ENCODE results near the gene MYH16.
"Not testable (repeated sequence)": the region's sequence is repeated elsewhere in the genome, so short reads cannot be mapped to it uniquely, and the experiment has no call there.

MYH16 gene

DNA sequence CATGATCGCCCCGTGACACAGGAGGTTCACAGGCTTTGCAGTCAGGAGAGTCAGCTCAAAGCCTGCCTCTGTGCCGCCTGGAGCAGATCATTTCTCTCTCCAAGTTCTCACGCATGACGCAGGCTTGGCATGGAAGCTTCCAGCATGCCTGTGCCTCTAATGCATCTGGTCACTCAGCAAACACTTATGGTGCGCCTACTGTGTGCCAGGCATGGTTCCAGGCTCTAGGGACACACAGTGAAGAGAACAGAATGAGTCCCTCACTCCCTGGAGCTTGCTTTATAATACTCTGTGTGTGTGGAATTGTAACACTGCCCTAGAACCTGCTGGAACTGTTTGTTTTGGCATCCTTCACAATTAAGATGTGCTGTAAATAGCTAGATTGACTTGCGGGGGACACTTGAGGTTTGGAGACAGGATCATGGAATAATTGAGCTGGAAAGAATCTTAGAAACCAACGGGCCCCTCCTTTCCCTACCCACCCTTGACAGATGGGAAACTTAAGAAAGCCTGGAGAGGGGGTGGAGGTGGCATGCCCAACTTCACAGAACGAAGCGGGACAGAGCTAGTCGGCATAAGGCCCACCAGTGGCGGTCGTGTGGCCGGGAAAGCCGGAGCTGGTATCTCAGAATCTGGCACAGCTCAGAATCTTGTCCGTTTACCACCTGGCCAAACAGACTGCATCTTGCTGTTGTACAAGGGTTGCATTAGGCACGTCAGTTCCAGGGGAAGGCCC is 4.6 kb upstream of the MYH16 start:
- Mint-ChIP-seq H3K4me1 (ENCODE audit: low read depth in 2 of 2) (no peaks in the 10 kb centered on the region), H3K36me3 (ENCODE audit: insufficient read depth) (peaks cover 3% of the 10 kb centered on the region), H3K27ac (no peak overlapping the region), H3K4me3 (no peak overlapping the region), H3K27me3 (peaks cover 11 to 40% of the 10 kb centered on the region in 2 donors), H3K9me3 (no peaks in the 10 kb centered on the region)
- DNase-seq, result no peak
- ATAC-seq (replicated peaks), result no peak

DNA sequence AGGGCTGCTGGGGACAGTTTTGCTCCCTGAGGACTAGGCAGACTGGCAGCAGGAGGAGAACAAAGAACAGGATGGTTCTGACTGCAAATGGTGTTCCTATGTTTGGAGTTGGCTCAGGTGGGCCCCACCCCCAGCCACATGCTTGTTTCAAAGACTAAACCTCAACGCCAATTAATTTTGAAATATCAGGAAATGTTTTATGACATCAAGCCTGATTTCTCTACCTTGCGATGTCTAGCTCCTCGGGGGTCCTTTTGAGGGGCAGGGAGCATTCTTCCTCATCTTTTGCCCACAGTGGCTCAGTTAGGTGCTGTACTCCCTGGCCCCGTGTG is 4.1 kb upstream of the MYH16 start:
- Mint-ChIP-seq H3K36me3 (ENCODE audit: insufficient read depth) (peaks cover 3% of the 10 kb centered on the region), H3K4me3 (no peak overlapping the region), H3K27ac (no peak overlapping the region), H3K27me3 (peaks cover 11 to 35% of the 10 kb centered on the region in 2 donors), H3K9me3 (no peaks in the 10 kb centered on the region), H3K4me1 (ENCODE audit: low read depth in 2 of 2) (peaks cover 0 to under 1% of the 10 kb centered on the region in 2 donors)
- ATAC-seq (replicated peaks) (no peak), DNase-seq (no peak)

DNA sequence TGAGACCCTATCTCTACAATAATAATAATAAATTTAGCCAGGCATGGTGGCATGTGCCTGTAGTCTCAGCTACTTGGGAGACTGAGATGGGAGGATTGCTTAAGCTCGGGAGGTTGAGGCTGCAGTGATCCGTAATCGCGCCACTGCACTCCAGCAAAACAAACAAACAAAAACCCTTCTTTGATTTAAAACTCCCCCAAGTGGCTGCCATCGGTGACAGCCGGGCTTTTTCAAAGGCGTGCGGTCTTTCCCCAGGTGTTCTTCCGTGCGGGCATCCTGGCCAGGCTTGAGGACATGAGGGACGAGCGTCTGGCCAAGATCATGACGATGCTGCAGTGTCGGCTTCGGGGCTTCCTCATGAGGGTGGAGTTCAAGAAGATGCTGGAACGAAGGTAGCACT is 1.9 kb upstream of the MYH16 start:
- no peak for ATAC-seq (replicated peaks)
- Mint-ChIP-seq H3K27me3 (peaks cover 11 to 25% of the 10 kb centered on the region in 2 donors), H3K27ac (no peak overlapping the region), H3K4me3 (no peak overlapping the region), H3K4me1 (ENCODE audit: low read depth in 2 of 2) (peaks cover 2 to 5% of the 10 kb centered on the region in 2 donors), H3K36me3 (ENCODE audit: insufficient read depth) (no peaks in the 10 kb centered on the region), H3K9me3 (no peaks in the 10 kb centered on the region)
- DNase-seq, result no peak

DNA sequence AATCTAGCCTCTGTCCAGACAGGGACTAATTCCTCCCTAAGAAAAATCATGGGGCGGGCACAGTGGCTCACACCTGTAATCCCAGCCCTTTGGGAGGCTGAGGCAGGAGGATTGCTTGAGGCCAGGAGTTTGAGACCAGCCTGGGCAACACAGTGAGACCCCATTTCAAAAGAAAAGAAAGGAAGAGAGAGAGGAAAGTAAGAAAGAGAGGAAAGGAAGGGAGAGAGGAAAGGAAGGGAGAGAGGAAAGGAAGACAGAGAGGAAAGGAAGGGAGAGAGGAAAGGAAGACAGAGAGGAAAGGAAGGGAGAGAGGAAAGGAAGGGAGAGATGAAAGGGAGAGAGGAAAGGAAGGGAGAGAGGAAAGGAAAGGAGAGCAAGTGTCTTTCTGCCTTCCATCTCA is 922 bp downstream of the MYH16 start:
- not testable (repeated sequence) for H3K36me3 Mint-ChIP-seq (ENCODE audit: insufficient read depth); H3K9me3 Mint-ChIP-seq; H3K27ac Mint-ChIP-seq; H3K27me3 Mint-ChIP-seq; ATAC-seq (replicated peaks); H3K4me1 Mint-ChIP-seq (ENCODE audit: low read depth in 2 of 2); H3K4me3 Mint-ChIP-seq; DNase-seq

DNA sequence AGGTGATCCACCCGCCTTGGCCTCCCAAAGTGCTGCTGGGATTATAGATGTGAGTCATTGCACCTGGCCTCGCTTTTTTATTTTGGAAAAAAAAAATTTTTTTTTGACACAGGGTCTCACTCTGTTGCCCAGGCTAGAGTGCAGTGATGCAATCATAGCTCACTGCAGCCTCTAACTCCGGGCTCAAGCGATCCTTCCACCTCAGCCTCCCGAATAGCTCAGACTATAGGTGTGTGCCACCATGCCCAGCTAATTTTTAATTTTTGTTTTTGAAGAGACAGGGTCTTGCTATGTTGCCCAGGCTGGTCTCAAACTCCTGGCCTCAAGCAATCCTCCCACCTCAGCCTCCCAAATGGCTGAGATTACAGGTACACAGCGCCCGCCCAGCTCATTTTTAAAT is 2.3 kb downstream of the MYH16 start:
- H3K36me3 Mint-ChIP-seq (ENCODE audit: insufficient read depth); ATAC-seq (replicated peaks); H3K27ac Mint-ChIP-seq; DNase-seq; H3K4me3 Mint-ChIP-seq; H3K4me1 Mint-ChIP-seq (ENCODE audit: low read depth in 2 of 2); H3K9me3 Mint-ChIP-seq: not testable (repeated sequence)
- peaks cover 5 to 13% of the 10 kb centered on the region in 2 donors for H3K27me3 Mint-ChIP-seq

DNA sequence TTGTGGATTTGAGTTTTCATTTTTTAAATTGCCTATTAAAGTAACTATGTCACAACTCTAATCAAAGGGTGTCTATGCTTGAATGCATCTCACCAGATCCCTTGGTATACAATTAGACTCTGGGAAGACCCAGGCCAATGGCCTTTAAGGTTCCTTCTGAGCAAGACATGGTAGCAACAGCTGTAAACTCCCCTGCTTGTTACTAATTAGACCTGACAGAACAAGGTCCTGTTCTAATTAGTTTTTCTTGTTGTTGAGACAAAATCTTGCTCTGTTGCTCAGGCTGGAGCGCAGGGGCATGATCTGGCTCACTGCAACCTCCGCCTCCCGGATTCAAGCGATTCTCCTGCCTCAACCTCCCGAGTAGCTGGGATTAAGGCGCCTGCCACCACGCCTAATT is 2.9 kb downstream of the MYH16 start:
- Mint-ChIP-seq H3K4me1 (ENCODE audit: low read depth in 2 of 2) (peaks cover 2 to 5% of the 10 kb centered on the region in 2 donors), H3K27me3 (peaks cover 5 to 13% of the 10 kb centered on the region in 2 donors), H3K4me3 (no peak overlapping the region), H3K27ac (no peak overlapping the region), H3K9me3 (no peaks in the 10 kb centered on the region), H3K36me3 (ENCODE audit: insufficient read depth) (no peaks in the 10 kb centered on the region)
- DNase-seq, result no peak
- no peak for ATAC-seq (replicated peaks)

DNA sequence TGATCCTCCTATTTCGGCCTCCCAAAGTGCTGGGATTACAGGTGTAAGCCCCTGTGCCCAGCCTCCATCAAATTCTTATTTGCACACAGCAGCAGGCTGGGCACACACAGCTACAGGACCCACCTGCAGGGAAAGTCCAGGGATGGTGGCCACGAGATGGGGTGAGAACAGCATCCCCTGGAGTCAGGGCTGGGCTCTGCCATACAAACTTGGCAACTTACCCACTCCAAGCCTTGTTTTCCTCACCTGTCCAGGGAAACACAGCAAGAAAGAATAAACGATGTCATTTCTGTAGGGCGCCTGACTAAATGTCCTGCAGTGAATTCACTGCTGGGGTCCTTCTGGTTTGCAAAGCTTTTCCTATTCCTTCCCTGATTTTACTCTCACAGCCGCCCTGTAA is 5.5 kb downstream of the MYH16 start:
- Mint-ChIP-seq H3K36me3 (ENCODE audit: insufficient read depth) (no peaks in the 10 kb centered on the region), H3K27me3 (peaks cover 5 to 13% of the 10 kb centered on the region in 2 donors), H3K4me3 (no peak overlapping the region), H3K9me3 (no peaks in the 10 kb centered on the region), H3K4me1 (ENCODE audit: low read depth in 2 of 2) (peaks cover 2 to 5% of the 10 kb centered on the region in 2 donors), H3K27ac (no peak overlapping the region)
- DNase-seq (no peak), ATAC-seq (replicated peaks) (no peak)

DNA sequence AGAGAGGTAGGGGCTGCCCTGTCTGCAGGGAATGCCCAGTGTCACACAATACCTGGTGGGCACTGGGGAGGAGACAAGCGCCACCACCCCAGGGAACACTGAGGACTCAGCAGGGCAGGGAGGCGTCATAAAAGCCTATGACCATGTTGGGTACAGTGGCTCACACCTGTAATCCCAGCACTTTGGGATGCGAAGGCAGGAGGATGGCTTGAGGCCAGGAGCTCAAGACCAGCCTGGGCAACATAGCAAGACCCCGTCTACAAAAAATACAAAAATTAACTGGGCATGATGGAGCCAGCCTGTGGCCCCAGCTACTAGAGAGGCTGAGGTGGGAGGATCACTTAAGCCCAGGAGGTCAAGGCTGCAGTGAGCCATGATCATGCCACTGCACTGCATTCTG is 11.5 kb downstream of the MYH16 start:
- not testable (repeated sequence) for ATAC-seq (replicated peaks); H3K4me3 Mint-ChIP-seq; H3K27ac Mint-ChIP-seq; H3K36me3 Mint-ChIP-seq (ENCODE audit: insufficient read depth); H3K4me1 Mint-ChIP-seq (ENCODE audit: low read depth in 2 of 2); H3K9me3 Mint-ChIP-seq; DNase-seq
- H3K27me3 Mint-ChIP-seq, result peaks cover 5 to 32% of the 10 kb centered on the region in 2 donors

DNA sequence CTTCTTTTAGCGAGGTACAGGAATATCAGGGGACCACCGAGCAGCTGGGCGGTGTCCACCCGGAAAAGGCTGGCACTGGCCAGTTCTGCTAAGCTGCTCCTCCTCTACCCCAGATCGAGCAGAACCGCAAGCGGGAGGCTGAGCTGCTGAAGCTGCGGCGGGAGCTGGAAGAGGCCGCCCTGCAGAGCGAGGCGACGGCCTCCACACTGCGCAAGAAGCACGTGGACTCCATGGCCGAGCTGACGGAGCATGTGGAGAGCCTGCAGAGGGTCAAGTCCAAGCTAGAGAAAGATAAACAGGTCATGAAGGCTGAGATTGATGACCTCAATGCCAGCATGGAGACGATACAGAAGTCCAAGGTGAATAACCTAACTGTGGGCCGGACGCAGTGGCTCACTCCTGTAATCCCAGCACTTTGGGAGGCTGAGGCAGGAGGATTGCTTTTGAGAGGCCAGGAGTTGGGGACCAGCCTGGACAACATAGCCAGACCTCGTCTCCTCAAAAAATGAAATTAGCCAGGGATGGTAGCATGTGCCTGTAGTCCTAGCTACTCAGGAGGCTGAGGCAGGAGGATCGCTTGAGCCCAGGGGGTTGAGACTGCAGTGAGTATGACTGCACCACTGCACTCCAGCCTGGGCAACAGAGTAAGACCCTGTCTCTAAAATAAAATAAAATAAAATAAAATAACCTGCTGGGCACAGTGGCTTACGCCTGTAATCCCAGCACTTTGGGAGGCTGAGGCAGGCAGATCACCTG is 15.3 kb downstream of the MYH16 start:
- Mint-ChIP-seq H3K4me3 (no peak overlapping the region), H3K27ac (no peak overlapping the region), H3K9me3 (no peaks in the 10 kb centered on the region), H3K4me1 (ENCODE audit: low read depth in 2 of 2) (no peaks in the 10 kb centered on the region), H3K36me3 (ENCODE audit: insufficient read depth) (peaks cover 4% of the 10 kb centered on the region), H3K27me3 (peaks cover 0 to 25% of the 10 kb centered on the region in 2 donors)
- ATAC-seq (replicated peaks) (no peak), DNase-seq (no peak)

DNA sequence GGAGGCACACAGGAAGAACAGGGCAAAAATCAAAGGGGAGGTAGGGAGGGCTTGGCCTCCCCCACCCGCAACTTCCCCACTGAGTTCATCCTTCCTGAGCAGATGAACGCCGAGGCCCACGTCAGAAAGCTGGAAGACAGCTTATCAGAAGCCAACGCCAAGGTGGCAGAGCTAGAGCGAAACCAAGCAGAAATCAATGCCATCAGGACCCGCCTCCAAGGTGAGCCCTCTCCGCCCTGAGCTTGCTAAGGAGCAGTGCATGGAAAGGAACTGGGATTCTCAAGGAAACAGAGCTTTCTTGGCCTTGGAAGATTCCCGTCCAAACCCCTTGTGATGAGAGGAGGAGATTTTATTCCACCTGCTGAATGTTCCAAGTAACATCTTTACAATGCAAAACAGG is 16.5 kb downstream of the MYH16 start:
- Mint-ChIP-seq H3K27me3 (peaks cover 0 to 18% of the 10 kb centered on the region in 2 donors), H3K27ac (no peak overlapping the region), H3K4me3 (no peak overlapping the region), H3K4me1 (ENCODE audit: low read depth in 2 of 2) (no peaks in the 10 kb centered on the region), H3K36me3 (ENCODE audit: insufficient read depth) (peaks cover 4% of the 10 kb centered on the region), H3K9me3 (no peaks in the 10 kb centered on the region)
- no peak for ATAC-seq (replicated peaks)
- no peak for DNase-seq

DNA sequence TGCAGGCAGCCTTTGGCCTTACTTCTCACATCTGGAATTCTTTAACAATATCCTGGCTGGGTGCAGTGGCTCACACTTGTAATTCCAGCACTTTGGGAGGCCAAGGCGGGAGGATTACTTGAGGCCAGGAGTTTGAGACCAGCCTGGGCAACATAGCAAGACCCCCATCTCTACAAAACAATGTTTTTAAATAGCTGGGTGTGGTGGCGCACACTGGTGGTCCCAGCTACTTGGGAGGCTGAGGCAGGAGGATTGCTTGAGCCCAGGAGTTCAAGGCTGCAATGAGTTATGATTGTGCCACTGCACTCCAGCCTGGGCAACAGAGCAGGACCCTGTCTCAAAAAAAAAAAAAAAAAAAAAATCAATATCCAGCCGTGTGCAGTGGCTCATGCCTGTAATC is 17.5 kb downstream of the MYH16 start:
- H3K9me3 Mint-ChIP-seq; H3K4me3 Mint-ChIP-seq; H3K27ac Mint-ChIP-seq; DNase-seq; ATAC-seq (replicated peaks); H3K36me3 Mint-ChIP-seq (ENCODE audit: insufficient read depth); H3K4me1 Mint-ChIP-seq (ENCODE audit: low read depth in 2 of 2): not testable (repeated sequence)
- H3K27me3 Mint-ChIP-seq, result peaks cover 0 to 10% of the 10 kb centered on the region in 2 donors

DNA sequence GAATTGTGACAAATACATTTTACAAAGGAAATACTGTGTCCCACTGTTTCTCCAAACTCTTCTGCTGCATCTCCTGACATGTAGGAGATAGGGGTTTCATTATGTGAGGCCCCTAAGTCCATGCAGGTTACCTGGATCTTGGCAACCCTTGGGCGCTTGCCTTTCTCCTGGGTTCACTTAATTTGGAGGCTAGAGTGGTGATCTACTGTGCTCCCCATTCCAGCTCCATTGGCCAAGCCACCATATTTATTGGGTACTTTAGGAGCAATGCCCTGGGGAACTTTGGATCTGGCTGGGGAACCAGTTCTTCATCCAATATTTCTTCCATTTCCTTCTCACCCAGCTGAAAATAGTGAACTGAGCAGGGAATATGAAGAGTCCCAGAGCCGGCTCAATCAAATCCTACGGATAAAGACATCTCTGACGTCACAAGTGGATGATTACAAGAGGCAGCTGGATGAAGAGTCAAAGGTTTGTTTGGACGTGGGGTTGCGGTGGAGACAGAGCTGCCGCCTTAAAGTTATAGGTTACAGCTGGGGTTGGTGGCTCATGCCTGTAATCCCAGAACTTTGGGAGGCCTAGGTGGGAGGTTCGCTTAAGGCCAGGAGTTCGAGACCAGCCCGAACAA is 18.5 kb downstream of the MYH16 start:
- no peaks in the 10 kb centered on the region for H3K4me1 Mint-ChIP-seq (ENCODE audit: low read depth in 2 of 2)

DNA sequence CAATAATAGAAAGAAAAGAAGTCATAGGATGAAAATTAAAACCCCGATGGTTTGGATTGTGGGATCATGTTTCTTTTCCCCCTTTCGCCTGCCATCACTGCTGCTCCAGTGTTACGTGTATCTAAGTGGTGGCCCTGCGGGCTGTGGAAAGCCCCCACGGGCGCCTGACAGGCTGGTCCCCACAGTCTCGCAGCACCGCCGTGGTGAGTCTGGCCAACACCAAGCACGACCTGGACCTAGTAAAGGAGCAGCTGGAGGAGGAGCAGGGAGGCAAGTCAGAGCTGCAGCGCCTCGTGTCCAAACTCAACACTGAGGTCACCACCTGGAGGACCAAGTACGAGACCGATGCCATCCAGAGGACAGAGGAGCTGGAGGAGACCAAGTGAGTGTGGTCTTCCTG is 19.5 kb downstream of the MYH16 start:
- DNase-seq, result no peak
- no peak for ATAC-seq (replicated peaks)
- Mint-ChIP-seq H3K36me3 (ENCODE audit: insufficient read depth) (no peaks in the 10 kb centered on the region), H3K9me3 (no peaks in the 10 kb centered on the region), H3K27ac (no peak overlapping the region), H3K27me3 (no peaks in the 10 kb centered on the region), H3K4me3 (no peak overlapping the region), H3K4me1 (ENCODE audit: low read depth in 2 of 2) (no peaks in the 10 kb centered on the region)

More for the DNA sequence above, 18.5 kb downstream of the MYH16 start:
- peaks cover 0 to under 1% of the 10 kb centered on the region in 2 donors for H3K27me3 Mint-ChIP-seq
- H3K27ac Mint-ChIP-seq, result no peak overlapping the region
- no peak for ATAC-seq (replicated peaks)
- H3K9me3 Mint-ChIP-seq, result no peaks in the 10 kb centered on the region
- DNase-seq, result no peak
- H3K4me3 Mint-ChIP-seq, result no peak overlapping the region
- peaks cover 4% of the 10 kb centered on the region for H3K36me3 Mint-ChIP-seq (ENCODE audit: insufficient read depth)

DNA sequence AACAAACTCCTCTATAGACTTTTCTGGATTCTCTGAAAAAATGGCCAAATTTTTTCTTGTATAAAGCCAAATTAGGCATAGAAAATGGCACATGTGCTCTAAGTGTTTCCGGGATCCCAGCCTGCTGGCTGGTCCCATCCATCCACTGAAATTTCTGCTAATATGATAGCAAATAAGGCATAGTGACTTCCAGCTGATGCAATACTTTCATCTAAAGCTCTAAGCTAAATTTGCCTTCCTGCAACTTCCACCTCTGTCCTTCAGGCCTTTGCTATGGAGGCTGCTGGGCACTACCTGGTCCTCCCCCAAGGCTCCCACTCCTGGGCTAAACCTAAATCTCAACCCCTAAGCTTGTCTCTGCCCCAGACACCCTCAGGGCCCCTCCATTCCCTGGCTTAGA is 20.5 kb downstream of the MYH16 start:
- Mint-ChIP-seq H3K27ac (peak overlapping the region in 1 of 2 donors; percentile 6), H3K36me3 (ENCODE audit: insufficient read depth) (no peaks in the 10 kb centered on the region), H3K4me3 (no peak overlapping the region), H3K27me3 (no peaks in the 10 kb centered on the region), H3K9me3 (no peaks in the 10 kb centered on the region), H3K4me1 (ENCODE audit: low read depth in 2 of 2) (no peaks in the 10 kb centered on the region)
- no peak for DNase-seq
- ATAC-seq (replicated peaks), result no peak

Data from effector memory CD8-positive, alpha-beta T cell (primary cell).